Smooth muscle cell (in vitro differentiated cells): ENCODE measurements around the gene MAN2B2. TPM values are rescaled to one million over a fixed set of nuclear protein-coding genes. Genes with fewer than 3 reads are reported as not detected.

Experiments used
- DNase-seq: peaks from one replicate; lab custom pipeline; 2025; ENCODE audit not compliant: unreplicated experiment; lab: John Stamatoyannopoulos, UW
- H2AFZ ChIP-seq: fragments of 200-600 bp; sonication (generic); 2 replicates; pipeline ENCODE4 v1.6.0; 2016; ENCODE audit warnings: antibody characterized with exemption, low read depth, mild to moderate bottlenecking
- H3F3A ChIP-seq: fragments of 200-600 bp; sonication (generic); 2 replicates; pipeline ENCODE4 v1.6.0; 2017; ENCODE audit warnings: antibody characterized with exemption, low read depth
- H3K27ac ChIP-seq: fragments of 200-600 bp; sonication (generic); 2 replicates; pipeline ENCODE4 v1.5.1; 2016; ENCODE audit warnings: low read depth, mild to moderate bottlenecking
- H3K27me3 ChIP-seq: fragments of 200-600 bp; sonication (generic); 2 replicates; pipeline ENCODE4 v1.6.1; 2016; ENCODE audit warnings: low read depth, mild to moderate bottlenecking
- H3K36me3 ChIP-seq: fragments of 200-600 bp; sonication (generic); 2 replicates; pipeline ENCODE4 v1.5.1; 2016; ENCODE audit warnings: low read depth
- H3K4me1 ChIP-seq: fragments of 200-600 bp; sonication (generic); 2 replicates; pipeline ENCODE4 v1.5.1; 2016; ENCODE audit warnings: low read depth
- H3K4me2 ChIP-seq: fragments of 200-600 bp; sonication (generic); 2 replicates; pipeline ENCODE4 v1.6.0; 2016; ENCODE audit warnings: mild to moderate bottlenecking
- H3K4me3 ChIP-seq: fragments of 200-600 bp; sonication (generic); 2 replicates; pipeline ENCODE4 v1.5.1; 2016; ENCODE audit warnings: mild to moderate bottlenecking
- H3K79me2 ChIP-seq: fragments of 200-600 bp; sonication (generic); 2 replicates; pipeline ENCODE4 v1.6.0; 2016; ENCODE audit warnings: low read depth, mild to moderate bottlenecking
- H3K9ac ChIP-seq: fragments of 200-600 bp; sonication (generic); 2 replicates; pipeline ENCODE4 v1.6.0; 2016; ENCODE audit warnings: low read depth
- H3K9me3 ChIP-seq: fragments of 200-600 bp; sonication (generic); replicated peaks from 2 replicates; pipeline ENCODE4 v1.5.1; 2016; ENCODE audit warnings: low read depth
- H4K20me1 ChIP-seq: fragments of 200-600 bp; sonication (generic); 2 replicates; pipeline ENCODE4 v1.6.0; 2016; ENCODE audit warnings: low read depth
- CTCF ChIP-seq: fragments of 200-600 bp; sonication (generic); IDR thresholded peaks from 2 replicates; pipeline ENCODE4 v1.5.1; 2017; ENCODE audit warnings: borderline replicate concordance, mild to moderate bottlenecking, antibody characterized with exemption; ENCODE audit not compliant: insufficient read depth, poor library complexity, severe bottlenecking
- WGBS: methylation state at CpG from one replicate; pipeline ENCODE4 v1.1.7; 2016; ENCODE audit warnings: low lambda C conversion rate; 5-methylcytosine and 5-hydroxymethylcytosine counted together
- polyA plus RNA-seq: library from polyadenylated mRNA; unstranded; fragments of >200 nt; fragmentation: Nextera tagmentation; extraction: Ambion mirVana; gene quantifications from 2 replicates; pipeline ENCODE4 v1.2.1, GENCODE V29; 2016
- total RNA-seq: library from RNA; depleted of rRNA; stranded (reverse); fragments of >200 nt; gene quantifications from 2 replicates; pipeline ENCODE4 v1.2.3, GENCODE V29; 2014

The MAN2B2 gene
- total and polyA plus RNA-seq, 2 experiments from 2014 or later, result 14.5 to 18.3 TPM

GRCh38 chr4:6538111-6538510 lies 36.9 kb upstream of the MAN2B2 start:
- H3K79me2 ChIP-seq, result no peaks in the 10 kb centered on the region
- no peaks in the 10 kb centered on the region for H3F3A ChIP-seq
- DNase-seq, result no peak
- H3K4me2 ChIP-seq, result no peak overlapping the region
- no peak for TF ChIP-seq CTCF
- H3K4me1 ChIP-seq, result no peaks in the 10 kb centered on the region
- no peaks in the 10 kb centered on the region for H4K20me1 ChIP-seq
- H3K27me3 ChIP-seq, result peaks cover 5% of the 10 kb centered on the region
- no peaks in the 10 kb centered on the region for H3K36me3 ChIP-seq
- H3K9me3 ChIP-seq, result no peaks in the 10 kb centered on the region
- no peak overlapping the region for H3K9ac ChIP-seq
- H3K27ac ChIP-seq, result no peak overlapping the region
- WGBS, result 92% methylated on average over 15 of the region's 15 CpGs
- H3K4me3 ChIP-seq, result no peak overlapping the region
- H2AFZ ChIP-seq, result no peak overlapping the region

DNA sequence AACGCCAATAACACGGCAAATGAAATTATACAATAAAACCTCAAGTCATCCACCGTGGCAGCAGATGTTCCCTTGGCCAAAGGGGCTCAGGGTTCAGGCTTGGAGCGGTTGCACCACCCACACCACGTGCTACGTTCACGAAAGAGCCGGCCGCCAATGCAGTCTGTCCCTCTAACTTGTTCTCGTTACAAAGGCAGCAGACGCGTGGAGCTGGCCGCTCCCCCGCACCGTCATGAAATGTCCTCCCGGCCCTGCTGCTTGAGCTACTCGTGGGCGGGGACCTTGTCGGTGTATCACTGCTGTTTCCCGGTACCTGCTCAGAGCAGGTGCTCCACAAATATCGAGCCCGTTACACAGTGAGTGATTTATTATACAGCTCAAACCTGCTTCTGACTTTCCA lies 36.4 kb upstream of the MAN2B2 start:
- 76% methylated on average over 22 of the region's 22 CpGs for WGBS
- no peaks in the 10 kb centered on the region for H3K9me3 ChIP-seq
- peaks cover 5% of the 10 kb centered on the region for H3K27me3 ChIP-seq
- no peaks in the 10 kb centered on the region for H3K79me2 ChIP-seq
- no peaks in the 10 kb centered on the region for H3K36me3 ChIP-seq
- no peak for DNase-seq
- H3K4me2 ChIP-seq, result no peak overlapping the region
- H3K4me3 ChIP-seq, result no peak overlapping the region
- no peak for TF ChIP-seq CTCF
- H3F3A ChIP-seq, result no peaks in the 10 kb centered on the region
- H2AFZ ChIP-seq, result no peak overlapping the region
- H3K9ac ChIP-seq, result no peak overlapping the region
- no peak overlapping the region for H3K27ac ChIP-seq
- no peaks in the 10 kb centered on the region for H3K4me1 ChIP-seq
- H4K20me1 ChIP-seq, result no peaks in the 10 kb centered on the region

- Histone ChIP-seq H3K79me2 (no peaks in the 10 kb centered on the region), H3K27me3 (peaks cover 5% of the 10 kb centered on the region), H3K27ac (no peak overlapping the region), H2AFZ (no peak overlapping the region), H3K4me3 (no peak overlapping the region), H3K4me2 (no peak overlapping the region), H3K36me3 (no peaks in the 10 kb centered on the region), H3K4me1 (no peaks in the 10 kb centered on the region), H4K20me1 (no peaks in the 10 kb centered on the region), H3K9me3 (no peaks in the 10 kb centered on the region), H3K9ac (no peak overlapping the region), H3F3A (no peaks in the 10 kb centered on the region)
- no peak for DNase-seq
- no peak for TF ChIP-seq CTCF
- WGBS, result 91% methylated on average over 13 of the region's 13 CpGs
These were observed 35.8 kb upstream of the MAN2B2 start for GRCh38 chr4:6539009-6539764.

DNA sequence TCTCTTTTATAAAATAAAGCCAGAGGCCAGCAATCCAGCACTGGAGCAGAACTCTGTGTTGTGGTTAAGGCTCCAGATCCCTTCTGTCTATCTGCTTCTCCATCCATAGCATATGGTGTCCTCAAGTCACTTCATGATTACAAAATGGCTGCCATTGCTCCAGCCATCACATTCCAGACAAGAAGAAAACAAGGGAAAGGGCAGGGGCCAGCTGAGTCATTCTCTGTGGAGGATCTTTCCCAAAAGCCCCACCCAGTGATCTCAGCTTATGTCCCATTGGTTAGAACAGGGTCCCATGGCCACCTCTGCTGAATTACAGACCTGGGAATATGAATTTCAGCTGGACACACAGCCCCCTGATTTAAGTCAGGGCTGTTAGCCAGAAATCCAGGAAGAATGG lies 34.1 kb upstream of the MAN2B2 start:
- Histone ChIP-seq H2AFZ (no peak overlapping the region), H3K4me3 (no peak overlapping the region), H4K20me1 (no peaks in the 10 kb centered on the region), H3K27me3 (peaks cover 5% of the 10 kb centered on the region), H3K9ac (no peak overlapping the region), H3K4me2 (no peak overlapping the region), H3K27ac (no peak overlapping the region), H3K79me2 (no peaks in the 10 kb centered on the region), H3K36me3 (no peaks in the 10 kb centered on the region), H3K4me1 (no peaks in the 10 kb centered on the region), H3K9me3 (no peaks in the 10 kb centered on the region), H3F3A (no peaks in the 10 kb centered on the region)
- TF ChIP-seq CTCF, result no peak
- no peak for DNase-seq
